GM19238 (cell line): ENCODE data around the gene GOLGA6D.
"Not testable (repeated sequence)": the region's sequence is repeated elsewhere in the genome, so short reads cannot be mapped to it uniquely, and the experiment has no call there.

Source experiments
- DNase-seq: peaks from one replicate; pipeline ENCODE4 v3.0.0; 2011; ENCODE audit warnings: low spot score; ENCODE audit not compliant: insufficient read length

GOLGA6D gene

GRCh38 chr15:75282572-75282971, at the start of gene GOLGA6D:
GOLGA6D (plus strand) TSS chr15:75282835; CDS start chr15:75282876, 41 bp downstream.
- not testable (repeated sequence) for DNase-seq

GRCh38 chr15:75233504-75234190, 49.0 kb upstream of the GOLGA6D start:
- no peak for DNase-seq

GRCh38 chr15:75234191-75234810, 48.3 kb upstream of the GOLGA6D start:
- DNase-seq, result no peak

GRCh38 chr15:75235051-75235673, 47.5 kb upstream of the GOLGA6D start:
- no peak for DNase-seq

- DNase-seq, result no peak
Observed at GRCh38 chr15:75235760-75236729, 46.6 kb upstream of the GOLGA6D start.

- DNase-seq, result no peak
Observed at GRCh38 chr15:75237316-75237982, 45.2 kb upstream of the GOLGA6D start.

- DNase-seq, result no peak
Observed at GRCh38 chr15:75238150-75238549, 44.5 kb upstream of the GOLGA6D start.

GRCh38 chr15:75245741-75246140, 36.9 kb upstream of the GOLGA6D start:
- not testable (repeated sequence) for DNase-seq

- DNase-seq, result not testable (repeated sequence)
Observed at GRCh38 chr15:75248991-75249390, 33.6 kb upstream of the GOLGA6D start.

GRCh38 chr15:75249726-75250125, 32.9 kb upstream of the GOLGA6D start:
- no peak for DNase-seq

GRCh38 chr15:75251343-75251742, 31.3 kb upstream of the GOLGA6D start:
- not testable (repeated sequence) for DNase-seq

GRCh38 chr15:75252285-75252684, 30.4 kb upstream of the GOLGA6D start:
- DNase-seq, result not testable (repeated sequence)

- not testable (repeated sequence) for DNase-seq
Observed at GRCh38 chr15:75258034-75258433, 24.6 kb upstream of the GOLGA6D start, which contains the start of gene GOLGA6C. GOLGA6C (plus strand) TSS chr15:75258334; CDS start chr15:75258599, 265 bp downstream.

GRCh38 chr15:75258620-75259343, 23.9 kb upstream of the GOLGA6D start:
- not testable (repeated sequence) for DNase-seq

GRCh38 chr15:75259873-75260272, 22.8 kb upstream of the GOLGA6D start:
- DNase-seq, result not testable (repeated sequence)

- DNase-seq, result not testable (repeated sequence)
Observed at GRCh38 chr15:75273751-75274359, 8.8 kb upstream of the GOLGA6D start.

GRCh38 chr15:75274509-75275107, 8.0 kb upstream of the GOLGA6D start:
- DNase-seq, result not testable (repeated sequence)

GRCh38 chr15:75275617-75276016, 7.0 kb upstream of the GOLGA6D start:
- not testable (repeated sequence) for DNase-seq

- not testable (repeated sequence) for DNase-seq
Observed at GRCh38 chr15:75278497-75278896, 4.1 kb upstream of the GOLGA6D start.
